Measurements from ENCODE around the gene MKRN2.

DNA sequence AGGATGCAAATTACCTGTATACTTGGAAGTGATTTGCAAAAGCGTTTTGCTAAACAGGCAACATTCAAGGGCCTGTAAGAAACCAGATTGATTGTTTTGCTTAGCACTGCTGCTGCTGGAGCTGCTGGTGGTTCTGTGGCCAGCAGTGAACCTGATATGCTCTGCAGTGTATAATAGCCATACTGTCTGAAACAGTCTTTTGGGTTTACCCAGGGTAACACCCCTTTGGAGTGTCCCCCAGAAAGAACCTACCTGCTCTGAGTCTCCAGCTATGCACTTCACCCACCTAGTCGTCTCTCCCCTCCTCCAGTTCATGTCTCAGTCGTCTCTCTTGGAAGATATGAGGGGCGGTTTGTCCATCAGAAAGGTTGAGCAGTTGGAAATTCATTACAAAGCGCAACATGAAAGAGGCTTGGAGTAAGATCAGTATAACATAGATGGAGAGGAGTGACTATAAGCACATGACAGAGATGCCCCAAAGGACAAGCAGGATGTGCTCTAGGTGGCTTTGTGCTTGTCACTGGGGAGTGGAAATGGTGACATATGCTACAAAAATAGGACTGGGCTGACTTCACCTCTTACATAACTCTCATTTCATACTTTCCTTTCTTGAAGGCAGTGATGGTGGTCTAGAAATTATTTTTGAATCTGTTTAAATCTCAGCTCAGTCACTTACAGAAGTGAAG lies 3.8 kb downstream of the MKRN2 start:
- TF ChIP-seq EZH2 (IDR thresholded peaks at IDR 0.05; ENCODE audit: insufficient read depth, poor library complexity, severe bottlenecking) (no peak), EZH2phosphoT487 (IDR thresholded peaks at IDR 0.05; ENCODE audit: insufficient read depth, low read depth) (no peak)
